NT2/D1 (cell line): ENCODE results near the gene FGD5.

Experiments
- SUZ12 ChIP-seq: IDR thresholded peaks from 2 replicates; pipeline ENCODE4 v1.6.1; 2011; ENCODE audit not compliant: insufficient read length, insufficient read depth; ENCODE audit errors: extremely low read depth
- YY1 ChIP-seq: IDR thresholded peaks from 2 replicates; pipeline ENCODE4 v1.6.1; 2011; ENCODE audit not compliant: insufficient read length, insufficient read depth
- ZNF274 ChIP-seq: IDR thresholded peaks from 2 replicates; pipeline ENCODE4 v1.6.1; 2011; ENCODE audit warnings: mild to moderate bottlenecking, low read depth, low read length

DNA sequence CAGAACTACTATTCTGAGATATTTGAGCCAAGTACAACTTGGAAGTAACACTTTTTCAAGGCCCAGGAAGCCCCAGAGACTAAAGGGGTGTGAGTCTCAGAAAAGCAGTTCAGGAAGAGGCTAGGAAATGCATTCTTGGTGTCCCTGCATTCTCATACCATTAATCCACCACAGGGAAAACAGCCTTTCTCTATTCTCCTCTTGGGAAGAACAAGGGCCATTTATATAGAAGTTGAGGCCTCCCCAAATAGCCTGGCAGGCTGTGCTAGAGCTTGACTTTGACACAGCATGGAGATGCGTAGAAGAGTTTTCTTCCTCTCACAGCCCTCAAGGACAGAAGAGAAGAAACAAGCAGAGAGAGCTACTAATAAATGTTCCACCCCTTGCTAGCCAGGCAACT is 123.1 kb downstream of the FGD5 start:
- TF ChIP-seq YY1 = no peak
- TF ChIP-seq ZNF274 = no peak
- no peak for TF ChIP-seq SUZ12
